ENCODE data around the gene VPREB3. TPM values are rescaled to one million over a fixed set of nuclear protein-coding genes. Genes with fewer than 3 reads are reported as not detected.

VPREB3 gene
- total and polyA plus RNA-seq, 9 donors, result 2.8 TPM; not detected in 8

- Histone ChIP-seq H3K36me3 (no peaks in the 10 kb centered on the region), H3K4me1 (ENCODE audit: insufficient read depth) (peaks cover 2% of the 10 kb centered on the region), H3K27me3 (no peaks in the 10 kb centered on the region), H3K9me3 (no peaks in the 10 kb centered on the region), H3K4me3 (no peak overlapping the region), H3K27ac (no peak overlapping the region)
- intact Hi-C loops (cut with DNase I), result no loop called here
- TF ChIP-seq EP300 (IDR thresholded peaks at IDR 0.05) (no peak), POLR2A (IDR thresholded peaks at IDR 0.05) (no peak), CTCF (IDR thresholded peaks at IDR 0.05) (no peak)
- WGBS, 3 donors, result 90 to 92% (median 90%) methylated on average over 18 of the region's 18 CpGs
- no peak for DNase-seq
Observed at GRCh38 chr22:23800297-23801237, 46.3 kb upstream of the VPREB3 start.

- Histone ChIP-seq H3K27me3 (no peaks in the 10 kb centered on the region), H3K9me3 (no peaks in the 10 kb centered on the region), H3K36me3 (no peaks in the 10 kb centered on the region), H3K4me1 (ENCODE audit: insufficient read depth) (peaks cover 12% of the 10 kb centered on the region), H3K4me3 (no peak overlapping the region), H3K27ac (no peak overlapping the region)
- no peak for TF ChIP-seq CTCF (IDR thresholded peaks at IDR 0.05)
- TF ChIP-seq EP300 (IDR thresholded peaks at IDR 0.05), result no peak
- no peak for TF ChIP-seq POLR2A (IDR thresholded peaks at IDR 0.05)
- WGBS, 3 donors, result 54 to 64% (median 63%) methylated on average over 5 of the region's 5 CpGs
- no peak for DNase-seq
- intact Hi-C loops (cut with DNase I), result no loop called here
Observed at GRCh38 chr22:23796461-23796860, 42.2 kb upstream of the VPREB3 start.

- Histone ChIP-seq H3K4me3 (no peak overlapping the region), H3K36me3 (no peaks in the 10 kb centered on the region), H3K9me3 (no peaks in the 10 kb centered on the region), H3K27ac (peak overlapping the region in 1 of 2 donors; percentile 63), H3K27me3 (no peaks in the 10 kb centered on the region), H3K4me1 (ENCODE audit: insufficient read depth) (peaks cover 35% of the 10 kb centered on the region)
- intact Hi-C loops (cut with DNase I), result no loop called here
- no peak for TF ChIP-seq POLR2A (IDR thresholded peaks at IDR 0.05)
- TF ChIP-seq EP300 (IDR thresholded peaks at IDR 0.05), result no peak
- no peak for TF ChIP-seq CTCF (IDR thresholded peaks at IDR 0.05)
- WGBS, 3 donors, result 84 to 94% (median 87%) methylated on average over 8 of the region's 8 CpGs
- no peak for DNase-seq
Observed at GRCh38 chr22:23793326-23793725, 39.1 kb upstream of the VPREB3 start.

GRCh38 chr22:23791738-23792645, 37.8 kb upstream of the VPREB3 start:
- Histone ChIP-seq H3K4me3 (no peak overlapping the region), H3K4me1 (ENCODE audit: insufficient read depth) (peaks cover 36% of the 10 kb centered on the region), H3K9me3 (no peaks in the 10 kb centered on the region), H3K27me3 (no peaks in the 10 kb centered on the region), H3K36me3 (no peaks in the 10 kb centered on the region), H3K27ac (peak overlapping the region; percentile 3 to 63)
- intact Hi-C loops (cut with DNase I), result no loop called here
- DNase-seq, result peak in 2 of 5 donors; percentile 52 to 63
- WGBS, 3 donors, result 44 to 59% (median 50%) methylated on average over 24 to 25 of the region's 25 CpGs
- TF ChIP-seq EP300 (IDR thresholded peaks at IDR 0.05) (no peak), POLR2A (IDR thresholded peaks at IDR 0.05) (no peak), CTCF (IDR thresholded peaks at IDR 0.05) (no peak)
